C1 segment of cervical spinal cord (tissue), 14 donors: Measurements from ENCODE around the gene INO80D.
"Not testable (repeated sequence)": the region's sequence is repeated elsewhere in the genome, so short reads cannot be mapped to it uniquely, and the experiment has no call there.

Experiments used
- DNase-seq, 14 donors: peaks; one replicate each; lab custom pipeline; 2025; lab: John Stamatoyannopoulos, UW

INO80D gene

DNA sequence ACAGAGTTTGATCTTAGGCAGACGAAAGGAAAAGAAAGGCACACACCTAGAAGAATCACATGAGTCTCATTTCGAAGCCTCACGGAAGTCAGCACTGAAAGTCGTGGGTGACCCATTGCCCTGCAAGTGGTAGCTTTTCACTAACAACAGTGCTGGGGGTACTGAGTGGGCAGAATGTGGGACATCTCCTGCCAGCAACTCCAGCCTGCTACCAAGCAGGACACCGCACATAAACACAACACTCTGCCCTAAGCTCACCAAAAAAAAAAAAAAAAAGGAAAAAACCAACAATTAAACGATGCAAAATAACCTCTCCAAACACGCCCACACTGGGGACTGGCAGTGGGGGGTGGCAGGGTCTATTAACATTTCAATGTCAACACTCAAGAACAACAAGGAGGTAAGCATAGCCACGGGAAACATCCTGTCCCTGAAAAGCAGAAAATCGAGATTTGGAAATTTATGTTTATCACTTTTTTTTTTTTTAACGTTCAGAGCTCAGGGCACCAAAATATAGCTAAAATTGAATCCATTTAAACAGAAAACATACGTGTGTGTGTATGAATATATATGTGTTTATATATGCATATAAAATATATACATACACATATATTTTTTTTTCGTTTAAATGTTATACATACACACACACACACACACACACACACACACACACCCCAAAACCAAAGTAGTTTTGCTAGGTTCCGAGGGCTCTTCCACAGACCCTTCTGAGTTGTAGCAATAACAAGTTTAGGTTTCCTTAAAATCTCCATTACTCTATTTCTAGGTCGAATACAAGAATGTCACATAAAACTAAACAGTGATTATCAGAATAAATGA is 2.2 kb downstream of the INO80D start:
- DNase-seq = peak in 2 of 14 donors; percentile 0 to 12

DNA sequence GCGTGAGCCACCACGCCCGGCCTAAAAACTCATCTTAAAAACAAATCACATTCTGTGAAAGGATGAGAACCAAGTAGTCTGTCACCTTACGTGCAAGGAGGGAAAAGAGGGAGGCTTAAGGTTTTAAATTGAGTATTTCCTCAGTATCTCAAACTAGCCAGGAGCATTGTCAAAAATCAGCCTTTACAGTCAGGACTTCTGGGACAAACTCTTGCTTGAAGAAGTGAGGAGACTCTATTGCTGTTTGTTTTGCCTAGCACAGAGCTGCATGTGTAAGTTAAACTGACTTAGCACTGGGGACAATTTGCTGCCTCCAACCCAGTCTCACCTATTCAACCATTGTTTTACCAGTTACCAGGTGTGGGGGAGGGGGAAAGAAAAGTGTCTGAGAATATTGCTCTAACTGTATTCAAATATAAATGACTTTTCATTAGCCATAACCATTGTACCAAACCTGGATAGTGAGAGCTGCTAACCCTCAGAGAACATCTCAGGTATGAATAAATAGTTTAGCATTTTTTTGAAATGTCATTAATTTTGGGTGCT is 3.6 kb downstream of the INO80D start:
- DNase-seq = no peak

- no peak for DNase-seq
Observed at GRCh38 chr2:206080927-206081326, 5.0 kb downstream of the INO80D start.

DNA sequence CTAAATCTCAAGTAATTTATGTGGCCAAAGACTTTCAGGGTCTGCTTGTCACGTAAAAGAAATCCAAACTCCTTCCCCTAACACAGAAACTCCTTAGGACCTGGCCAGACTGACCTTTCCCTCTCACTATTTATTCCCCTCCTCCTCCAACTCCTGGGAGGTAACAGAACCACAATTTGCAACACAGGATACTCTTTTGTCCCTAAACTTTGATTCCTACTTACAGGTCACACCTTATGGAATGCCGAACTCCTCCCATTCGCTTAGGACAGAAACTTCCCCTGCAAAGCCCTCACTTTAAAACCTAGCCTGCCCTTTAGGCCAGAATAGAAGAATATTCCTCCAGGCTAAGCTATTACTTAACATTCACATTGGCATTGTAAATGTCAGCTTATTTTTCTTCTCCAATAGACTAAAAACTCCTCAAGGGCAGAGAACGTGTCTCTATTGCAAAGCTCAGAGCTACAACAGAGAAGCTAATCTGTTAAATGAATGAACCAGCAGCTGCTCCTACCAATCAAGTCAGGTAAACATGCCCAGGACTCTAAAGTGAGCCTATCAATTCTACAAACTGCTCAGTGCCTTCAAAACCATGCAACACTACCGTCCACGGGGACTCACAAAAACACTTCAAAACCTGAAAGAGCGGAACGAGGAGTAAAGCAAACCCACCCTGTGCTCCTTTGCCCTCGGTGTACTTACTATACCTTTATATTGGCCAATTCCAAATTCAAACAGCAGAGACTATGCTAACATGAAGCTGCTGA is 6.1 kb downstream of the INO80D start:
- DNase-seq = no peak

- DNase-seq = not testable (repeated sequence)
Observed at GRCh38 chr2:206077879-206078278, 8.1 kb downstream of the INO80D start.

- DNase-seq = no peak
Observed at GRCh38 chr2:206075113-206075512, 10.9 kb downstream of the INO80D start.

DNA sequence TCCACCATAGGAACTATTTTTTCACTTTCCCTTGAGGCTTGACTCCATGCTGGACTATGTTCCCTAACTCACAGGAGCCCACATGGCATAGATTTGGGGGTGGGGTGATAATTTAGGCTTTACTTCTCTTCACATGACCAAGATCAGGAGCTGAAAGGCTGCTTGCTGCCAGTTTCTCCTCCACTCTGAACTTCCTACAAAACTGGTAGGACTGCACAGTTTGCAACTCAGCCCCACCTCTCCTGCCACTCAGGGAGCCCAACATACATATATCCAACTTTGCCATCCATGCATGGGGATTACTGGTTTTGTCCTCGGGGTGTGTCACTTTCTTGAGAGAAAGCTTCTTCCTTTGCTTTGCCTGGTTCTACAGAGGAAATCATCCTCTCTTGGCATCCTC is 14.2 kb downstream of the INO80D start:
- no peak for DNase-seq

DNA sequence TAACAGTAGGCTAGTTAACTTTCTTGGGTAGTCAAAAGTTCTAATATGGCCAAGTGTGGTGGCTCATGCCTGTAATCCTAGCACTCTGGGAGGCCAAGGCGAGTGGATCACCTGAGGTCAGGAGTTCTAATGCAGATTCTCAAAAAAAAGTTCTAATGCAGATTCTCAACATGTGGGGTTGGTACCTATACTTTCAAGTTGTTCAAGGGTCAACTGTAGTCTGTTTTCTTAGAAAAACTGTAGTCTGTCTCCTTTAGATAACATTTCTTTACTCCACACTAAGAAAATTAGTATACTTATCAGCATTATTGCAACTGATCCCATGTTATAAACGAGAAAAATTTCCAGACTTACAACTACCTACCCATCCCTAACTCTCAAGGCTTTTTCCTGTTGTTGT is 16.6 kb downstream of the INO80D start:
- no peak for DNase-seq

- no peak for DNase-seq
Observed at GRCh38 chr2:206068207-206068606, 17.8 kb downstream of the INO80D start.

- DNase-seq = no peak
Observed at GRCh38 chr2:206064077-206064476, 21.9 kb downstream of the INO80D start.

DNA sequence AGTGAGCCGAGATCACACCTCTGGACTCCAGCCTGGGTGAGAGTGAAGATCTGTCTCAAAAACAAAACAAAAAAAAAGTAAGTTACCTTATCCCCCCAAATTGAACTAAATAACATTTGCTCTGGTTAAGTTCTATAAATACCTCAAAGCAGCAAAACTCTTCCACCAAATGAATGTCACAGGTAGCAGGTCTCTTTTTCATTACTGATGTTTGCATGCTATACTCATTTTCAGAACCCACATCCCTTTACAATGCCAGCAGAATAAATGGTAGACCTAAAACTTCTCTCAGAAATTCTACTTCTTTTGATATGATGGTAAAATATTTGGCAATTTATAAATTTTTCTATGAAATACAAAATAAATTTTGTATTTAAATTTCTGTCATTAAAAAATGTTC is 22.3 kb downstream of the INO80D start:
- DNase-seq = no peak

GRCh38 chr2:206062724-206063123 is 23.2 kb downstream of the INO80D start:
- DNase-seq = no peak

DNA sequence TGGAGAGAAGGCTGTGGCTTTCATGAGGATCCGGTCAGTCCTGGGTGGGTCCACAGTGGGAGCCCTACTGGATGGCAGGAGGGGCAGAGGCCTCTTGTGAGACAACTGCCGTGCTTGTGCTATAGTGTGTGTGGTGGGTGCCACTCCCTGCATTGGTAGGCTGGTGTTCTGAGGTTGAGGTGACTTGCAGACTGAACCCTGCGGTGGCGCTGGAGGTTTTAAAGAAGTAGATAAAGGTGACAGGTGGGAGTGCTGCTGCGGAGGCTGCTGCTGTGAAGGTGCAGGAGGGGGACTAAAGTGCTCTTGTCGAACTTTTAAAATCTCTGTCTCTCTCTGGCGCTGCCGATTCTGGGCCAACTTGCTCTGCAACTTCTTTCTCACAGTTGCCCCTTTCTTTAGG is 29.7 kb downstream of the INO80D start:
- DNase-seq = no peak

DNA sequence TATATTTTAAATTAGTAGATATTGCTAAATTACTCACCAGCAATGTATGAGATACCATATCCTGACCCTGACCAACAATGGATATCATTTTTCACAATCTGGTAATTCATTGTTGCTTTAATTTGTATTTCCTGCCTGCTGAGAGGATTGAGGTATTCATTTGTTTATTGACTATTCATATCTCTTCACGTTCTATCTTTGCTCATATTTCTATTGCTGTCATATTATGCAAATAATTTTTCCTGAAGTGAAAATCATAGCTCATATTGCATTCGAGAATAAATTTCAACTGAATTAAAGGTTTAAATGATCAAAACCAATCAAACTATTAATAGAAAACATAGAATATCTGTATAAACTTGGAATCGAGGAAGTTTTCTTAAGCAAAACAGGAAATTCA is 31.0 kb downstream of the INO80D start:
- no peak for DNase-seq

DNA sequence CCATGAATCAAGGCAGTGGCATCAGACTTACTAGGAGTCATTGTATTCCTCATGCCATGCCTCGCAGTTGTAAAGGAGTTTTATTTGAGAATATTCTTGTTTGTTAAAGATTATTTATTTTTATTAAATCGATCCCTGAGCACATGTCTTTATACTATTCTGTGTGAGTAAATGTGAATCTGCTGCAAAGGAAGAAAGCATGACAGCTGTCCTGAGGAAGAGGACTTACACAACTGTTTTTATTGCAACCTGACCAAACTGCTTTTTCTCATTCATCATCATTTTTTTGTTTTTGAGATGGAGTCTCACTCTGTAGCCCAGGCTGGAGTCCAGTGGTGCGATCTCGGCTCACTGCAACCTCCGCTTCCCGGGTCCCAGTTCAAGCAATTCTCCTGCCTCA is 34.1 kb downstream of the INO80D start:
- DNase-seq = no peak

DNA sequence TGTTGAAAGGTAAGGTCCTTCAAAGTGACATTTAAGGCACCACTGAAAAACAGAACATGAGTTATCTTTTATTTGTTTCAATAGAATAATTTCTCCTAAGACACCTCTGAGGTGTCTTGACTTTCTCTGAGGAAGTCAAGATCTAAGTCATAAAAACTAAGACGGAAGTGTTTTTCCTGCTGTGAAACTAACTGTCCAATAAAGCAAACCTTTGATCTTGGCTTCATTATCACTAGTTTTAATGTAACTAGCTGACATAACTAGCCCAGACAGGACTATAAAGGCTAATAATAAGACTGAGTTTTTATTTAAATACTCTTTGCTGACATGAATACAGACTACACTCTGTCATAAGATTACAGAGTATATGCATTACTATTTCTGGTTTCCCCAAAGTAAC is 36.6 kb downstream of the INO80D start:
- DNase-seq = no peak

- DNase-seq = no peak
Observed at GRCh38 chr2:206045251-206045650, 40.7 kb downstream of the INO80D start.

- DNase-seq = no peak
Observed at GRCh38 chr2:206040525-206040924, 45.4 kb downstream of the INO80D start.

GRCh38 chr2:206035393-206035792 is 50.6 kb downstream of the INO80D start:
- DNase-seq = not testable (repeated sequence)

GRCh38 chr2:206033452-206033851 is 52.5 kb downstream of the INO80D start:
- DNase-seq = not testable (repeated sequence)

GRCh38 chr2:206031950-206032567 is 53.9 kb downstream of the INO80D start:
- no peak for DNase-seq

- DNase-seq = no peak
Observed at GRCh38 chr2:206031162-206031784, 54.7 kb downstream of the INO80D start.
